H1 (cell line): Measurements from ENCODE around the gene LRRTM4.

Experiments used
- CTBP2 ChIP-seq: IDR thresholded peaks from 2 replicates; pipeline ENCODE4 v1.7.0; 2011; ENCODE audit warnings: borderline replicate concordance, mild to moderate bottlenecking, moderate library complexity, mixed read lengths, low read length; ENCODE audit not compliant: insufficient read depth, insufficient read length
- EP300 ChIP-seq, 2 experiments: IDR thresholded peaks; 1 replicate in 1 of 2; 2 replicates in 1 of 2; pipeline ENCODE4 v1.6.1; 2011 to 2012; ENCODE audit warnings: low read depth in 2 of 2, low read length in 2 of 2, mild to moderate bottlenecking in 2 of 2, borderline replicate concordance in 1 of 2, inconsistent platforms in 1 of 2, moderate library complexity in 1 of 2
- FOSL1 ChIP-seq: IDR thresholded peaks from 2 replicates; pipeline ENCODE4 v1.6.1; 2011; ENCODE audit warnings: mild to moderate bottlenecking, low read depth, low read length, moderate library complexity; ENCODE audit not compliant: insufficient read depth
- KDM5A ChIP-seq: fragments of 200-600 bp; IDR thresholded peaks from 2 replicates; pipeline ENCODE4 v1.7.1; 2012; ENCODE audit warnings: mild to moderate bottlenecking, low read length, inconsistent platforms, mixed read lengths
- POLR2AphosphoS5 ChIP-seq: IDR thresholded peaks from 2 replicates; pipeline ENCODE4 v1.6.1; 2011; ENCODE audit warnings: low read depth, low read length
- TF ChIP-seq, protein P1 (sequence below), 3 experiments: IDR thresholded peaks; 1 replicate in 2 of 3; 2 replicates in 1 of 3; pipeline versions ENCODE4 v1.5.1 to v1.6.1; 2011; ENCODE audit warnings: low read length in 3 of 3, mild to moderate bottlenecking in 3 of 3, inconsistent platforms in 2 of 3, low read depth in 1 of 3, moderate library complexity in 1 of 3; ENCODE audit not compliant: insufficient read depth in 1 of 3; ENCODE audit errors: control extremely low read depth in 1 of 3

DNA sequence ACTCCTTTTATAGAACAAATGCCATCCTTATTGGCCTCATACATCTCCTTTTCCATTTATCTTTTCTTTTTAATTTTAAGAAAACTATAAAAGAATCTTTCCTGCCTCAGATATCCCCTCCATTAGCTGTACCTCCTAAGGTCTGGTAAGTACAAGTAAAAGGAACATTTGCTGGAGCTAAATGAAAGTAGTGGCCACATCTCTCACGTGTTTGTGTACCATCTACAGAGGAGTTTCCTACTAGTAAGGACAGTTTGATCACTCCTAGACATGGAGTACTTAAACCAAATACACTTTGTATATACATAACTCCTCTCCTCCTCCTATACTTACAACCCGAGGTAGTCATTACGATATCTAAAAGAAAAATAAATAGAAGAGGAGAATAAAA lies 504.8 kb downstream of the LRRTM4 start:
- TF ChIP-seq KDM5A (no peak), EP300 (IDR thresholded peaks at IDR 0.05; ENCODE audit: borderline replicate concordance in 1 of 2, low read depth in 2 of 2, low read length in 2 of 2) (no peak), CTBP2 (no peak), POLR2AphosphoS5 (no peak), FOSL1 (no peak)
- TF ChIP-seq, protein P1, sequence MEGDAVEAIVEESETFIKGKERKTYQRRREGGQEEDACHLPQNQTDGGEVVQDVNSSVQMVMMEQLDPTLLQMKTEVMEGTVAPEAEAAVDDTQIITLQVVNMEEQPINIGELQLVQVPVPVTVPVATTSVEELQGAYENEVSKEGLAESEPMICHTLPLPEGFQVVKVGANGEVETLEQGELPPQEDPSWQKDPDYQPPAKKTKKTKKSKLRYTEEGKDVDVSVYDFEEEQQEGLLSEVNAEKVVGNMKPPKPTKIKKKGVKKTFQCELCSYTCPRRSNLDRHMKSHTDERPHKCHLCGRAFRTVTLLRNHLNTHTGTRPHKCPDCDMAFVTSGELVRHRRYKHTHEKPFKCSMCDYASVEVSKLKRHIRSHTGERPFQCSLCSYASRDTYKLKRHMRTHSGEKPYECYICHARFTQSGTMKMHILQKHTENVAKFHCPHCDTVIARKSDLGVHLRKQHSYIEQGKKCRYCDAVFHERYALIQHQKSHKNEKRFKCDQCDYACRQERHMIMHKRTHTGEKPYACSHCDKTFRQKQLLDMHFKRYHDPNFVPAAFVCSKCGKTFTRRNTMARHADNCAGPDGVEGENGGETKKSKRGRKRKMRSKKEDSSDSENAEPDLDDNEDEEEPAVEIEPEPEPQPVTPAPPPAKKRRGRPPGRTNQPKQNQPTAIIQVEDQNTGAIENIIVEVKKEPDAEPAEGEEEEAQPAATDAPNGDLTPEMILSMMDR (IDR thresholded peaks at IDR 0.05; ENCODE audit: control extremely low read depth in 1 of 3, insufficient read depth in 1 of 3, low read depth in 1 of 3, low read length in 3 of 3) = no peak
